ENCODE results near the gene AGPAT3. TPM values are rescaled to one million over a fixed set of nuclear protein-coding genes. Genes with fewer than 3 reads are reported as not detected.

The AGPAT3 gene
- total RNA-seq, 1 donor from 2014 or later, result 43.7 TPM

- DNase-seq (ENCODE audit: low read depth, low spot score), result no peak
Measured at GRCh38 chr21:43973634-43973955, 108.6 kb downstream of the AGPAT3 start.

GRCh38 chr21:43974791-43975468 is 109.9 kb downstream of the AGPAT3 start:
- DNase-seq (ENCODE audit: low read depth, low spot score), result no peak

- DNase-seq (ENCODE audit: low read depth, low spot score), result peak; percentile 5
Measured at GRCh38 chr21:43975469-43976098, 110.6 kb downstream of the AGPAT3 start.

- DNase-seq (ENCODE audit: low read depth, low spot score), result no peak
Measured at GRCh38 chr21:43976661-43977060, 111.6 kb downstream of the AGPAT3 start.

GRCh38 chr21:43978060-43978459 is 113.0 kb downstream of the AGPAT3 start:
- DNase-seq (ENCODE audit: low read depth, low spot score), result no peak

- DNase-seq (ENCODE audit: low read depth, low spot score), result no peak
Measured at GRCh38 chr21:43979654-43980053, 114.6 kb downstream of the AGPAT3 start.

GRCh38 chr21:43981151-43981870 is 116.3 kb downstream of the AGPAT3 start:
- no peak for DNase-seq (ENCODE audit: low read depth, low spot score)

- no peak for DNase-seq (ENCODE audit: low read depth, low spot score)
Measured at GRCh38 chr21:43981871-43982210, 116.8 kb downstream of the AGPAT3 start.

GRCh38 chr21:43982489-43983078 is 117.6 kb downstream of the AGPAT3 start:
- DNase-seq (ENCODE audit: low read depth, low spot score), result no peak

- DNase-seq (ENCODE audit: low read depth, low spot score), result no peak
Measured at GRCh38 chr21:43983390-43983789, 118.4 kb downstream of the AGPAT3 start.

GRCh38 chr21:43983860-43984420 is 118.9 kb downstream of the AGPAT3 start:
- DNase-seq (ENCODE audit: low read depth, low spot score), result no peak

- DNase-seq (ENCODE audit: low read depth, low spot score), result no peak
Measured at GRCh38 chr21:43984905-43985689, 120.1 kb downstream of the AGPAT3 start.

- no peak for DNase-seq (ENCODE audit: low read depth, low spot score)
Measured at GRCh38 chr21:43985690-43986251, 120.7 kb downstream of the AGPAT3 start.

GRCh38 chr21:43986544-43987451 is 121.8 kb downstream of the AGPAT3 start:
- DNase-seq (ENCODE audit: low read depth, low spot score), result no peak

GRCh38 chr21:43987509-43987908 is 122.5 kb downstream of the AGPAT3 start:
- no peak for DNase-seq (ENCODE audit: low read depth, low spot score)

- DNase-seq (ENCODE audit: low read depth, low spot score), result no peak
Measured at GRCh38 chr21:43988016-43988415, 123.0 kb downstream of the AGPAT3 start.

- DNase-seq (ENCODE audit: low read depth, low spot score), result no peak
Measured at GRCh38 chr21:43988506-43989230, 123.6 kb downstream of the AGPAT3 start.

GRCh38 chr21:43989401-43989800 is 124.4 kb downstream of the AGPAT3 start:
- no peak for DNase-seq (ENCODE audit: low read depth, low spot score)

GRCh38 chr21:43991447-43991991 is 126.5 kb downstream of the AGPAT3 start:
- no peak for DNase-seq (ENCODE audit: low read depth, low spot score)

All from pulmonary artery endothelial cell (primary cell).